HFF-Myc (cell line): Measurements from ENCODE around the gene SLC43A3.

Experiments
- DNase-seq: peaks from one replicate; pipeline ENCODE4 v3.0.0-alpha.2; 2011; ENCODE audit warnings: low read depth; ENCODE audit errors: extremely low read depth
- H3K4me3 ChIP-seq: replicated peaks from 2 replicates; pipeline ENCODE4 v1.5.1; 2011; ENCODE audit warnings: low read depth, mild to moderate bottlenecking, control low read depth, low read length
- CTCF ChIP-seq: IDR thresholded peaks from 2 replicates; pipeline ENCODE4 v1.5.1; 2012; ENCODE audit warnings: mild to moderate bottlenecking, low read depth, low read length, control low read depth; ENCODE audit errors: missing control alignments

Gene SLC43A3

GRCh38 chr11:57416436-57416835 is 10.5 kb downstream of the SLC43A3 start:
- no peak for TF ChIP-seq CTCF
- H3K4me3 ChIP-seq: no peak overlapping the region
- DNase-seq: no peak

DNA sequence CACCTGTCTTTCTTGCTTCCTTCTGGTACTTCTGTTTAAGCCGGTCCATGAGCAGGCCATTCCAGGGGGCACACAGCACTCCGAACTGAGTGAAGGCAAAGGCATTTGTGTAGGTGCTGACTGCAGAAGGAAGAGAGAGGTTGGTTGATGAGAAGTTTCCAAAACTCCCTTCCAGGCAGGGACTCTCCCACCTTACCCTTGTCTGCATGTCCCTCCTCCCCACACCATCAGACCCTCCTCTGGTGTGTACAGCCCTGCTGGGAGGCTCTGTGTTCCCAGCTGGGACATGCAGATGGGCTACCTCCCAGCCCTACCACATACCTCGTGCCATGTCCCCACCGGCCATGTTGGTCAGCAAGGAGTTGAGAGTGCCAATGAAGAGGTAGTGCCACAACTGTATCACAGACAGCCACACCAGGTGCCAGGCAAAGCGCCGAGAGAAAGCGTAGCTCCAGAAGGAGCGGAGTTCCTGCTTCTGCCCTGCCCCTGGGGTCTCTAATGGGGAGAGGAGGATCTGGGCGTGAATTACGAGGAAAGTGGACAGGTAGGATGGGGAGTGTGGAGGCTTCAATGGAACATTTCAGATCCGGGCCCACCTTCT is 12.2 kb downstream of the SLC43A3 start:
- no peak overlapping the region for H3K4me3 ChIP-seq
- DNase-seq: no peak
- no peak for TF ChIP-seq CTCF

GRCh38 chr11:57413681-57414080 is 13.2 kb downstream of the SLC43A3 start:
- no peak for TF ChIP-seq CTCF
- DNase-seq: no peak
- H3K4me3 ChIP-seq: no peak overlapping the region

DNA sequence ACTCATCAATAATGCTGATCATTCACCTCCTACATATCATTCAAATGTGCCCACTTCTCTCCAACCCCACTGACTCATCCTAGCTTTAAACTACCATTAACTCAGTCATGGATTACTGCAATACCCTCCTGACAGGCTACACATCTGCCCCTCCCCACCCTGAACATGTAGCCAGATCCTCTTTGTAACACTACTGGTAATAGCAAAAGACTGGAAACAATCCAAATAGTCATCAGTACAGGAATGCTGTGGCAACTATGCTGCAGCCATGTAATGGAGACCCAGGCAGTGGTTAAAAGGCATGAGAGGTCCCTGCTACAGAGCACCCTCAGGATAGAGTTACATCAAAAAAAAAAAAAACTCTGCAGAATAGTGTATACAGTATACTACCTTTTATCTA is 16.6 kb downstream of the SLC43A3 start:
- H3K4me3 ChIP-seq: no peak overlapping the region
- no peak for TF ChIP-seq CTCF
- DNase-seq: no peak

DNA sequence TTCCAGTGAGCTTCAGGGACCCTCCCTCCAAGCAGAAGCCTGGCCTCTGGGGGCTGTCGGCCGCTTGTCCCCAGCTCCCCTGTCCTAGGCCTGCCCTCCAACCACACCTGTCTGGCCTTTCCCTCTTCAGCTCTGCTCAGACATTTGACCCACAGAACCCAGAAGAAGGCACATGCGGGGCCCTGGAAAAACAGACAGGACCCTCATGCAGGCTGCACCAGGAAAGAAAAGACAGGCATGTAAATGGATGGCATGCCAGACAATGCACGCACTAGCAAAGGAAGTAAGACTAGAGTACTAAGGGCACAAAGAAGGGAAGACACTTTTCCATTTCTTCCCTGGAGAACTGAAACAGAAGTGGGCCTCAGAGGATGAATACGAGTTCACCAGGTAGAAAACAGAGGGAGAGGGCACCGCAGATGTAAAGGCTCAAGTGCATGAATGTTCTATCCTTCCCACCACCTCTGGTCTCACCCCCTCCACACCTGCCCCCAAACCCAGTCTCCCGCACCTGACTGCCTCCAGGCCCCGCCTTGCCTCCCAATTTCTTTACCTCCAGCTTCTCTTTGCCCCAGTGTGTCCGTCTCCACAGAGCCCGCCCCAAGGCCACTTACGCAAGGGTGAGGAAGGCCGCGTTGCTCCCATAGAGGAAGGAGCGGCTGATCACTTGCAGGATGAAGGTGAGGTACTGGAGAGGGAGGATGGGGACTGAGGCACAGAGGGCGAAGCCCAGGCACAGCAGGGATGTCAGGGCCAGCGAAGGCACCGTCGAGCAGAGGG is 17.4 kb downstream of the SLC43A3 start:
- DNase-seq: no peak
- H3K4me3 ChIP-seq: no peak overlapping the region
- no peak for TF ChIP-seq CTCF

DNA sequence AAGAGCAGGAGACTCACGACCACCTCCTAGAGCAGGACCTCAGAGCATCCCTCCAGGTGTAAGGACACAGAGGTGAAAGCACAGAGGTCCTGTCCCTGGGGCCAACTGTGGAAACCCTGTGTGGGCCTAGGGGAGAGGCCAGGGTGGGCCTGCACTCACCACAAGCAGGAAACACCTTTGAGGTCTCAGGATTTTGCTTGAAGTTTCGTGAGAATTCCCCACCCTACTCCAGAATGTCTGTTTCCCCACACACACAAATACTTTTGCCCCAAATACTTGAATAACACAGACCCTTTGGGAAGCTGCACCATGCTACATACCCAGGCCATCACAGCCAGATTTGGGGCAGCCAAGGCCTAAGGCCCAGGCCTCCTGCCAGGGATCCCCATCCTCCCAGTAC is 18.1 kb downstream of the SLC43A3 start:
- TF ChIP-seq CTCF: no peak
- H3K4me3 ChIP-seq: no peak overlapping the region
- no peak for DNase-seq
